ENCODE data around the gene SLC44A1. TPM values are rescaled to one million over a fixed set of nuclear protein-coding genes. Genes with fewer than 3 reads are reported as not detected.

The SLC44A1 gene
- total and polyA plus RNA-seq, 2 of the 13 experiments (the other 11 are each of a cell fraction or from before 2014, with no cell fraction given), result 21.4 to 40.8 TPM

DNA sequence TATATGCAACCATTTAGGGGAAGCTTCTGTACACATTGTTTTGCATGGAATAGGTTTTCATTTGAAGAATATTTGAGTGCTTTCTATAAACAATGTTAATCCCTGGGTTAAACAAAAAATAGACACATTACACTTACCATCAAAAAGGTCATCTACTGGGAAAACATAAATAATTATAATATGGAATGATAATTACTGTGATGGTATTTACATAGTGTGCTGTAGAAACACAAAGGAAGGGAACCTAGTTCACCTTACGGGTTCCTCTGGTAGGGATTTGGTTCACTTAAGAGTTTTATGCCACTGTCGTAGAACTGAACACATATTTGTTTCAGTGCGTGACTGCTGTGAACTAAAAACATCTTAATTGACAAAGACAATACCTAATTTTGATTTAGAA, 44.9 kb downstream of the SLC44A1 start (continued):
- TF ChIP-seq POLR2AphosphoS2 (IDR thresholded peaks at IDR 0.05; ENCODE audit: low read depth, low read length) (no peak), DPF2 (CRISPR knock-in tag; IDR thresholded peaks at IDR 0.05; ENCODE audit: borderline replicate concordance, low read depth) (no peak), ZNF251 (CRISPR knock-in tag; IDR thresholded peaks at IDR 0.05) (no peak)
- TF ChIP-seq, protein P1, sequence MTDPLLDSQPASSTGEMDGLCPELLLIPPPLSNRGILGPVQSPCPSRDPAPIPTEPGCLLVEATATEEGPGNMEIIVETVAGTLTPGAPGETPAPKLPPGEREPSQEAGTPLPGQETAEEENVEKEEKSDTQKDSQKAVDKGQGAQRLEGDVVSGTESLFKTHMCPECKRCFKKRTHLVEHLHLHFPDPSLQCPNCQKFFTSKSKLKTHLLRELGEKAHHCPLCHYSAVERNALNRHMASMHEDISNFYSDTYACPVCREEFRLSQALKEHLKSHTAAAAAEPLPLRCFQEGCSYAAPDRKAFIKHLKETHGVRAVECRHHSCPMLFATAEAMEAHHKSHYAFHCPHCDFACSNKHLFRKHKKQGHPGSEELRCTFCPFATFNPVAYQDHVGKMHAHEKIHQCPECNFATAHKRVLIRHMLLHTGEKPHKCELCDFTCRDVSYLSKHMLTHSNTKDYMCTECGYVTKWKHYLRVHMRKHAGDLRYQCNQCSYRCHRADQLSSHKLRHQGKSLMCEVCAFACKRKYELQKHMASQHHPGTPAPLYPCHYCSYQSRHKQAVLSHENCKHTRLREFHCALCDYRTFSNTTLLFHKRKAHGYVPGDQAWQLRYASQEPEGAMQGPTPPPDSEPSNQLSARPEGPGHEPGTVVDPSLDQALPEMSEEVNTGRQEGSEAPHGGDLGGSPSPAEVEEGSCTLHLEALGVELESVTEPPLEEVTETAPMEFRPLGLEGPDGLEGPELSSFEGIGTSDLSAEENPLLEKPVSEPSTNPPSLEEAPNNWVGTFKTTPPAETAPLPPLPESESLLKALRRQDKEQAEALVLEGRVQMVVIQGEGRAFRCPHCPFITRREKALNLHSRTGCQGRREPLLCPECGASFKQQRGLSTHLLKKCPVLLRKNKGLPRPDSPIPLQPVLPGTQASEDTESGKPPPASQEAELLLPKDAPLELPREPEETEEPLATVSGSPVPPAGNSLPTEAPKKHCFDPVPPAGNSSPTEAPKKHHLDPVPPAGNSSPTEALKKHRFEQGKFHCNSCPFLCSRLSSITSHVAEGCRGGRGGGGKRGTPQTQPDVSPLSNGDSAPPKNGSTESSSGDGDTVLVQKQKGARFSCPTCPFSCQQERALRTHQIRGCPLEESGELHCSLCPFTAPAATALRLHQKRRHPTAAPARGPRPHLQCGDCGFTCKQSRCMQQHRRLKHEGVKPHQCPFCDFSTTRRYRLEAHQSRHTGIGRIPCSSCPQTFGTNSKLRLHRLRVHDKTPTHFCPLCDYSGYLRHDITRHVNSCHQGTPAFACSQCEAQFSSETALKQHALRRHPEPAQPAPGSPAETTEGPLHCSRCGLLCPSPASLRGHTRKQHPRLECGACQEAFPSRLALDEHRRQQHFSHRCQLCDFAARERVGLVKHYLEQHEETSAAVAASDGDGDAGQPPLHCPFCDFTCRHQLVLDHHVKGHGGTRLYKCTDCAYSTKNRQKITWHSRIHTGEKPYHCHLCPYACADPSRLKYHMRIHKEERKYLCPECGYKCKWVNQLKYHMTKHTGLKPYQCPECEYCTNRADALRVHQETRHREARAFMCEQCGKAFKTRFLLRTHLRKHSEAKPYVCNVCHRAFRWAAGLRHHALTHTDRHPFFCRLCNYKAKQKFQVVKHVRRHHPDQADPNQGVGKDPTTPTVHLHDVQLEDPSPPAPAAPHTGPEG (CRISPR knock-in tag; IDR thresholded peaks at IDR 0.05), result no peak

DNA sequence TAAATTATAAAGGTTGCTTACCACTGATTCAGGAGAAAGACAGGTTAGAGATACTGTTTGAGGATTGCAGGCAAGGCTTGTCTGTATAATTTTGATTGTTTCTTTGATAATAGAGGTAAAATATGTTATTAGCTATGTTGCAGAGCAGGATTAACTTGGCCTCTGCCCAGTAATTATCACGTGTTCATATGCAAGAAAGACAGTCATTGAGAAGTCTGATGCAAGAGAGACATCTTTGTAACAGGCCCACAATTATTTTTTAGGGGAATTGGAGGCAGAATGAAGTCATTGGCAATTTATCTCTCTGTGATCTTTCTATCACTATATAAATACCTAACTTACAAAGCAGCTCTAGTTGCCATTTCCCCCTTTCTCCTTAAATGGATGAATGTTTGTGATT, 46.0 kb downstream of the SLC44A1 start:
- 15% methylated on average over 1 of the region's 1 CpG for whole genome bisulfite sequencing (ENCODE audit: low lambda C conversion rate)
- intact Hi-C loops (cut with micrococcal nuclease; ENCODE audit: unreplicated experiment), result loop anchor here (5.0 kb wide), 3 partner anchors 42 to 98 kb away; no protein-coding TSS in a partner anchor
- peak overlapping the region; percentile 63 for H3K4me2 ChIP-seq (ENCODE audit: low read depth, low read length)

More for the DNA sequence above, 46.0 kb downstream of the SLC44A1 start:
- Histone ChIP-seq H3K27me3 (ENCODE audit: control insufficient read depth in 1 of 2, insufficient read depth in 2 of 2, low read length in 2 of 2) (no peaks in the 10 kb centered on the region), H4K20me1 (ENCODE audit: insufficient read depth, low read length) (no peaks in the 10 kb centered on the region), H3K79me2 (ENCODE audit: insufficient read depth, low read length) (peaks cover 45% of the 10 kb centered on the region), H3K9ac (ENCODE audit: insufficient read depth, low read depth, low read length) (peak overlapping the region; percentile 35; the same call in 1 of the 2 replicates), H3K4me3 (replicated peaks in 1 of 3; ENCODE audit: insufficient read depth in 1 of 3, low read depth in 2 of 3, low read length in 3 of 3) (peak overlapping the region in 1 of 3 experiments; percentile 24; a peak in 1 of 6 replicates), H3K27ac (ENCODE audit: extremely low read length, insufficient read depth, low read length) (peak overlapping the region; percentile 76), H3K9me3 (ENCODE audit: low read length) (no peaks in the 10 kb centered on the region), H2AFZ (ENCODE audit: low read length) (no peak overlapping the region), H3K36me3 (replicated peaks in 1 of 2; ENCODE audit: control insufficient read depth in 1 of 2, insufficient read depth in 2 of 2, low read length in 2 of 2) (no peaks in the 10 kb centered on the region), H3K4me1 (ENCODE audit: insufficient read depth, low read length) (peaks cover 72% of the 10 kb centered on the region)
- BruUV-seq (replicated peaks), result no TSS peak
- ChIA-PET POLR2A (interaction anchor here (1.0 to 2.9 kb wide), 10 partner anchors 8 to 363 kb away, joined by 3 to 32 read pairs (median 5); partner anchors contain the start of gene SLC44A1), CTCF (ENCODE audit: low intra/inter-chr PET ratio, low total read pairs) (no interaction called here)
- FAIRE-seq (no peak), DNase-seq (ENCODE audit: low spot score) (no peak), ATAC-seq (no peak)
- TF ChIP-seq HOXA5 (CRISPR knock-in tag; IDR thresholded peaks at IDR 0.05) (0 out of 2 replicates have a peak, but pooled peaks have one; percentile 2), ZNF549 (CRISPR knock-in tag; IDR thresholded peaks at IDR 0.05) (no peak), CEBPB (IDR thresholded peaks at IDR 0.05; ENCODE audit: borderline replicate concordance, low read depth, low read length) (peak; percentile 6; the same call in 1 of the 2 replicates), CEBPG (CRISPR knock-in tag; IDR thresholded peaks at IDR 0.05) (peak; percentile 40; the same call in 1 of the 2 replicates), CREM (IDR thresholded peaks at IDR 0.05) (no peak), CREM (CRISPR knock-in tag; IDR thresholded peaks at IDR 0.05) (no peak)
- TF ChIP-seq, protein P2, sequence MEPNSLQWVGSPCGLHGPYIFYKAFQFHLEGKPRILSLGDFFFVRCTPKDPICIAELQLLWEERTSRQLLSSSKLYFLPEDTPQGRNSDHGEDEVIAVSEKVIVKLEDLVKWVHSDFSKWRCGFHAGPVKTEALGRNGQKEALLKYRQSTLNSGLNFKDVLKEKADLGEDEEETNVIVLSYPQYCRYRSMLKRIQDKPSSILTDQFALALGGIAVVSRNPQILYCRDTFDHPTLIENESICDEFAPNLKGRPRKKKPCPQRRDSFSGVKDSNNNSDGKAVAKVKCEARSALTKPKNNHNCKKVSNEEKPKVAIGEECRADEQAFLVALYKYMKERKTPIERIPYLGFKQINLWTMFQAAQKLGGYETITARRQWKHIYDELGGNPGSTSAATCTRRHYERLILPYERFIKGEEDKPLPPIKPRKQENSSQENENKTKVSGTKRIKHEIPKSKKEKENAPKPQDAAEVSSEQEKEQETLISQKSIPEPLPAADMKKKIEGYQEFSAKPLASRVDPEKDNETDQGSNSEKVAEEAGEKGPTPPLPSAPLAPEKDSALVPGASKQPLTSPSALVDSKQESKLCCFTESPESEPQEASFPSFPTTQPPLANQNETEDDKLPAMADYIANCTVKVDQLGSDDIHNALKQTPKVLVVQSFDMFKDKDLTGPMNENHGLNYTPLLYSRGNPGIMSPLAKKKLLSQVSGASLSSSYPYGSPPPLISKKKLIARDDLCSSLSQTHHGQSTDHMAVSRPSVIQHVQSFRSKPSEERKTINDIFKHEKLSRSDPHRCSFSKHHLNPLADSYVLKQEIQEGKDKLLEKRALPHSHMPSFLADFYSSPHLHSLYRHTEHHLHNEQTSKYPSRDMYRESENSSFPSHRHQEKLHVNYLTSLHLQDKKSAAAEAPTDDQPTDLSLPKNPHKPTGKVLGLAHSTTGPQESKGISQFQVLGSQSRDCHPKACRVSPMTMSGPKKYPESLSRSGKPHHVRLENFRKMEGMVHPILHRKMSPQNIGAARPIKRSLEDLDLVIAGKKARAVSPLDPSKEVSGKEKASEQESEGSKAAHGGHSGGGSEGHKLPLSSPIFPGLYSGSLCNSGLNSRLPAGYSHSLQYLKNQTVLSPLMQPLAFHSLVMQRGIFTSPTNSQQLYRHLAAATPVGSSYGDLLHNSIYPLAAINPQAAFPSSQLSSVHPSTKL (CRISPR knock-in tag; IDR thresholded peaks at IDR 0.05), result 0 out of 2 replicates have a peak, but pooled peaks have one; percentile 9
- TF ChIP-seq, protein P3, sequence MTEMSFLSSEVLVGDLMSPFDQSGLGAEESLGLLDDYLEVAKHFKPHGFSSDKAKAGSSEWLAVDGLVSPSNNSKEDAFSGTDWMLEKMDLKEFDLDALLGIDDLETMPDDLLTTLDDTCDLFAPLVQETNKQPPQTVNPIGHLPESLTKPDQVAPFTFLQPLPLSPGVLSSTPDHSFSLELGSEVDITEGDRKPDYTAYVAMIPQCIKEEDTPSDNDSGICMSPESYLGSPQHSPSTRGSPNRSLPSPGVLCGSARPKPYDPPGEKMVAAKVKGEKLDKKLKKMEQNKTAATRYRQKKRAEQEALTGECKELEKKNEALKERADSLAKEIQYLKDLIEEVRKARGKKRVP (CRISPR knock-in tag; IDR thresholded peaks at IDR 0.05), result peak in 1 of 2 experiments; percentile 78; a peak in 2 of 4 replicates
- in situ Hi-C loops (cut with HindIII; ENCODE audit: extremely low pct_ligation_motif_present, low pct_unique_long_range_greater_than_20kb), result loop anchor here (5.0 kb wide), 1 partner anchor 38 kb away; no protein-coding TSS in a partner anchor
